Uterus (tissue), 4 donors: Measurements from ENCODE around the gene FKBP10. TPM values are rescaled to one million over a fixed set of nuclear protein-coding genes. Genes with fewer than 3 reads are reported as not detected.
"Not testable (repeated sequence)": the region's sequence is repeated elsewhere in the genome, so short reads cannot be mapped to it uniquely, and the experiment has no call there.

Experiments
- DNase-seq, 2 donors: peaks; one replicate each; pipeline ENCODE4 v3.0.0-alpha.2; 2019 to 2020
- H3K27ac ChIP-seq, 2 donors: fragments of 200-600 bp; sonication (generic); 1 replicate in 1 of 2; 2 replicates in 1 of 2; pipeline ENCODE4 v1.5.1; 2016 to 2018
- H3K27me3 ChIP-seq, 2 donors: fragments of 200-600 bp; sonication (generic); one replicate each; pipeline ENCODE4 v1.5.1; 2018 to 2019; ENCODE audit warnings: control low read depth in 1 of 2
- H3K36me3 ChIP-seq, 2 donors: fragments of 200-600 bp; sonication (generic); one replicate each; pipeline ENCODE4 v1.5.1; 2019; ENCODE audit warnings: control low read depth in 1 of 2
- H3K4me1 ChIP-seq, 2 donors: fragments of 200-600 bp; sonication (generic); one replicate each; pipeline ENCODE4 v1.5.1; 2018 to 2019; ENCODE audit warnings: control low read depth in 1 of 2
- H3K4me3 ChIP-seq, 2 donors: fragments of 200-600 bp; sonication (generic); 1 replicate in 1 of 2; 2 replicates in 1 of 2; pipeline ENCODE4 v1.5.1; 2018 to 2019; ENCODE audit warnings: mild to moderate bottlenecking in 1 of 2
- H3K9me3 ChIP-seq, 2 donors: fragments of 200-600 bp; sonication (generic); one replicate each; pipeline ENCODE4 v1.5.1; 2019; ENCODE audit warnings: control low read depth in 1 of 2
- POLR2A ChIP-seq, 2 donors: fragments of 450-650 bp; IDR thresholded peaks; one replicate each; pipeline ENCODE4 v1.6.1; 2016; ENCODE audit warnings: antibody characterized with exemption in 2 of 2, mild to moderate bottlenecking in 1 of 2, moderate library complexity in 1 of 2
- intact Hi-C: fragments of 100-400 bp; cut with DNase I; formaldehyde crosslinking; loops from one replicate; pipeline ENCODE4 v1.15.1; 2023; ENCODE audit warnings: low total_unique reads
- total RNA-seq, 4 donors: library from RNA; depleted of rRNA in 3 of 4; stranded (reverse); fragments of >200 nt in 3 of 4; gene quantifications; one replicate each; pipeline versions ENCODE4 v1.1.0 to v1.2.4, GENCODE V29; 2014 to 2023
- TF ChIP-seq, protein P1 (sequence below), 4 experiments: fragments of 200-600 bp in 2 of 4; fragments of 450-650 bp in 2 of 4; sonication (generic) in 2 of 4; IDR thresholded peaks; one replicate each; pipeline ENCODE4 v1.5.1; 2016 to 2019; ENCODE audit warnings: antibody characterized with exemption in 4 of 4, mild to moderate bottlenecking in 2 of 4, moderate library complexity in 1 of 4
- donor health status: DM: yes; HTN: yes; CAD: no.

Gene FKBP10
- total RNA-seq, 4 donors from 2014 or later = 22.9 to 226 (median 89.5) TPM

DNA sequence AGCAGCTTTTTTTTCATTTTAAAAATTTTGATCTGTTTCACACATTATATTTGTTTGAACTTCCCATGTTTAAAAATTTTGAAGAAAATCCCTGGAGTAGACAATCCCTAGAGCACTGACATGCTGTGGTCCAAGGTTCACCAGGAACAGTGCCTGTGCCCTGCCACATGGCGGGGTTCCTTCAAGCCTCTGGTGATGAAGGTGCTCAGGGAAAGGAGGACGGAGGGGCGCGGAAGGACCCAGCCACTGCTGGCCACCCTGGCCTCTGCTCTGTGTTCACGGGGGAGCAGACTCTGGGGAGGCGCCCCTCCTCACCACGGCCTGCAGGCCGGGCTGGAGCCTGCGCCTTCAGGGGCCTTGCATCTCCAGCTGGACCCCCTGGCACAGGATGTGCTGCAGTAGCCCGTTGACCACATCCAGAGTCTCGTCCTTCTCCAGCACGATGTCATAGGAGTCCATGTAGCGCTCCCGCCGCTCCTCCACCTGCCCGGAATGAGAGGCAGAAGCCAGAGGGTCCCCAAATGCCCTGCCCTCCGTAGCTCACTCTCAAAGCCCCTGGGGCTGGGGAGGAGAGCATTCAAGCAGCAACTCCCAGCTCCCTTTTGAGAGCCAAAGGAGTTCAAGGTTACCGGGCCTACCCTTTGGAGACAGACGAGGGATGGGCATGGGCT is 12.5 kb downstream of the FKBP10 start:
- H3K9me3 ChIP-seq = no peaks in the 10 kb centered on the region
- DNase-seq = no peak
- intact Hi-C loops = no loop called here
- no peak overlapping the region for H3K27ac ChIP-seq
- no peaks in the 10 kb centered on the region for H3K27me3 ChIP-seq
- H3K4me3 ChIP-seq = no peak overlapping the region
- H3K4me1 ChIP-seq = no peaks in the 10 kb centered on the region
- no peak for TF ChIP-seq POLR2A (IDR thresholded peaks at IDR 0.05)
- TF ChIP-seq, protein P1, sequence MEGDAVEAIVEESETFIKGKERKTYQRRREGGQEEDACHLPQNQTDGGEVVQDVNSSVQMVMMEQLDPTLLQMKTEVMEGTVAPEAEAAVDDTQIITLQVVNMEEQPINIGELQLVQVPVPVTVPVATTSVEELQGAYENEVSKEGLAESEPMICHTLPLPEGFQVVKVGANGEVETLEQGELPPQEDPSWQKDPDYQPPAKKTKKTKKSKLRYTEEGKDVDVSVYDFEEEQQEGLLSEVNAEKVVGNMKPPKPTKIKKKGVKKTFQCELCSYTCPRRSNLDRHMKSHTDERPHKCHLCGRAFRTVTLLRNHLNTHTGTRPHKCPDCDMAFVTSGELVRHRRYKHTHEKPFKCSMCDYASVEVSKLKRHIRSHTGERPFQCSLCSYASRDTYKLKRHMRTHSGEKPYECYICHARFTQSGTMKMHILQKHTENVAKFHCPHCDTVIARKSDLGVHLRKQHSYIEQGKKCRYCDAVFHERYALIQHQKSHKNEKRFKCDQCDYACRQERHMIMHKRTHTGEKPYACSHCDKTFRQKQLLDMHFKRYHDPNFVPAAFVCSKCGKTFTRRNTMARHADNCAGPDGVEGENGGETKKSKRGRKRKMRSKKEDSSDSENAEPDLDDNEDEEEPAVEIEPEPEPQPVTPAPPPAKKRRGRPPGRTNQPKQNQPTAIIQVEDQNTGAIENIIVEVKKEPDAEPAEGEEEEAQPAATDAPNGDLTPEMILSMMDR (IDR thresholded peaks at IDR 0.05) = no peak
- H3K36me3 ChIP-seq = no peaks in the 10 kb centered on the region

DNA sequence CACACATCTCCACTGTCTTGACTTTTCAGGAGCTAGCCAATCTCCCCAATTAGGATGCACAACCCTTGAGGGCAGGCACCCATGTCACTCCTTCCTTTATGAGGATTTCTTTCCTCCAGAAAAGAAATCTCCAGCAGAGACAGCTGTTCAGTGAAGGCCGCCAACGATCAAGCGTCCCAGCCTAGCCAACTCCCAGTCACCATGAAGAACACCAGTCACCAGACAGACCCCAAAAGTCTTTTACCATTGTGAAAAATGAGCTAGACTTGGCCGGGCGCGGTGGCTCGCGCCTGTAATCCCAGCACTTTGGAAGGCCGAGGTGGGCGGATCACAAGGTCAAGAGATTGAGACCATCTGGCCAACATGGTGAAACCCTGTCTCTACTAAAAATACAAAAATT is 17.2 kb downstream of the FKBP10 start:
- H3K4me3 ChIP-seq, intact Hi-C loops, H3K4me1 ChIP-seq, H3K9me3 ChIP-seq, H3K27ac ChIP-seq, H3K36me3 ChIP-seq, H3K27me3 ChIP-seq: not testable (repeated sequence)
- peak in 1 of 2 donors; percentile 2 for DNase-seq

DNA sequence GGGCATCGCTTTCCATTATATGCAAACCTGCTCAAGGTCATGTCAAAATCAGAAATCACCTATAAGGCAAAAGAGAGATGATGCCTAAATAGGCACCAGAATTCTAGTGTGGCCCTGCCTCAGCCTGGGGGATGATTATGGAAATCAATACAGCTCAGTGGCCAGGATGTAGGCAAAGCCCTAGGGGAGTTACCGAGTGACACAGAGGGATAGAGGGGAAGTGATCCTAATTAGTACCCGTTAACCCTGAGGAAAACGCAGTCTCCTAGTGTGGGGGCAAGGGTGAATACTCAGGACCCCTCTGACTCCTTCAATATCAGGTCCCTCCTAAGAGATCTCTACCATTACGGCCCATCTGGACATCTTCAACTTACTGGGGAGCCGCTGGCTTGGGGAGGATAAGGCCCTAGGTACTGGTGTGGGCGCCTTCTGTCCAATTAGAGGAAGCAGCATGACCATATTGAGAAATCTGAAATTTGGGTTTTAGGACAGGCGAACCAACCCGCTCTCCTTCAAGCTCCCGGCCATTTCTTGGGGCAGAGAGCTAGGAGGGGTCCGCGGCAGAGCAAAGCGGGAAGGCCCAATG is 22.5 kb downstream of the FKBP10 start:
- Histone ChIP-seq H3K27me3 (no peaks in the 10 kb centered on the region), H3K4me3 (peak overlapping the region; percentile 70 to 79), H3K27ac (peak overlapping the region; percentile 84 to 87), H3K36me3 (no peaks in the 10 kb centered on the region), H3K4me1 (no peaks in the 10 kb centered on the region), H3K9me3 (no peaks in the 10 kb centered on the region)
- intact Hi-C loops = no loop called here
- TF ChIP-seq, protein P1 (IDR thresholded peaks at IDR 0.05) = no peak
- no peak for TF ChIP-seq POLR2A (IDR thresholded peaks at IDR 0.05)
- DNase-seq = no peak

DNA sequence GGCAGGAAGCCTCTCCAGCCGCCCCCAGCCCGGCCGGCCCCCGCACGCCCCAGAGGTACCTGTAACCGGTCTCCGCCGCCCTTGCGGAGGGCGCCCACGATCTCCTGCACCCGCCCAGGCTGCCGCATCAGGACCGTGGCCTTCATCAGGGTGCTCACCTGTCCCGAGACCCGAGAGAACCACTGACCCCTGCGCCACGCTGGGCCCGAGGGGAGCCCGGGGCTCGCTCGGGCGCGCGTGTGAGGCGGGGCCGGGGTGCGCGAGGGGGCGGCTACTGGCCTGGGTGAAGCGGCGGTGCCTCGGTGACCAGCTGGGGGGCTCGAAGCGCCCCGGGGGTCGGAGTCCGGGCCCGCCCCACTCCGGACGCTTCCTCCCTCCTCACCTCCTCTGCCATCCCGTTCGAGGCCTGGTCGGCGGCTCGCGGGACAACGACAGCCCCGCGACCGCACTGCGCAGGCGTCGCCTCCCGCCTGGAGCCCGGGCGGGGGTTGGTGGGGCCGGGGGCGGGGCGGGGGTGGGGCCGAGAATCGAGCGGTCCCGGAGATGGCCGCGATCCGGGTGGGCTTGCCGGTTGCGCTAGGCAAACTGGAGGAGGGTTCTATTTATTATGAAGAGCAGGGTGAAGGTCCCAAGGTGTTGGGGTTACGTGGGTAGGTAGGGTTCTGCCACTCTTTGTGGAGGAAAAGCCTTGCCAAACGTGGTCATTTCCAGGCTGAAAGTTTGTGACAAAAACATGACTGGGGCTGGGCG is 23.2 kb downstream of the FKBP10 start, which contains the start of gene NT5C3B:
NT5C3B (minus strand) TSS at position 433 of the 750 bp plus-strand sequence; CDS start at position 394, 39 bp downstream.
- peak in 1 of 2 donors; percentile 58 for TF ChIP-seq POLR2A (IDR thresholded peaks at IDR 0.05)
- TF ChIP-seq, protein P1 (IDR thresholded peaks at IDR 0.05) = peak in 1 of 4 experiments; percentile 3
- H3K9me3 ChIP-seq = no peaks in the 10 kb centered on the region
- H3K27ac ChIP-seq = peak within 1 kb of the TSS; percentile 84 to 87
- H3K36me3 ChIP-seq = no peaks in the 10 kb centered on the region
- peak within 1 kb of the TSS; percentile 70 to 79 for H3K4me3 ChIP-seq
- intact Hi-C loops = no loop called here
- H3K4me1 ChIP-seq = no peaks in the 10 kb centered on the region
- DNase-seq = peak; percentile 52 to 68
- H3K27me3 ChIP-seq = no peaks in the 10 kb centered on the region

DNA sequence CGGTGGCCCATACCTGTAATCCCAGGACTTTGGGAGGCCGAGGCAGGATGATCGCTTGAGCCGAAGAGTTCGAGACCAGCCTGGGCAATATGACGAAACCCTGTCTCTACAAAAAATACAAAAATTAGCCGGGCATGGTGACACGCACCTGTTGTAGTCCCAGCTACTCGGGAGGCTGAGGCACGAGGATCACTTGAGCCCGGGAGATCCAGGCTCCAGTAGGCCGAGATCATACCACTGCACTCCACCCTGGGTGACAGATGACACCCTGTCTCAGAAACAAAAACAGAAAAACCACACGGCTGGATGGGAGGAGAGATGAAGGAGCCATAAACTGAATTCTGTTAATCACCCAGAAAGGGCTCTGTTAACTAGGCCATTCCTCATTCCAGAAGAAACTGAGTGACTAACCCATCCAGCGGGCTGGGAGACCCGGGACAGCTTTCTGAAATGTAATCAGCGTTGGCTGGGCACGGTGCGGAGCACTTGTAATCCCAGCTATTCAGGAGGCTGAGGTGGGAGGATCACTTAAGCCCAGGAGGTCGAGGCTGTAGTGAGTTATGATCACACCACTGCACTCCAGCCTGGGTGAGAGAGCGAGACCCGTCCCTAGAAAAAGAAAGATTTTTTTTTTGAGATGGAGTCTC is 23.9 kb downstream of the FKBP10 start:
- peak overlapping the region; percentile 84 to 87 for H3K27ac ChIP-seq
- no peaks in the 10 kb centered on the region for H3K27me3 ChIP-seq
- no peak for DNase-seq
- no peaks in the 10 kb centered on the region for H3K9me3 ChIP-seq
- no peak for TF ChIP-seq POLR2A (IDR thresholded peaks at IDR 0.05)
- TF ChIP-seq, protein P1 (IDR thresholded peaks at IDR 0.05) = no peak
- H3K4me3 ChIP-seq = peak overlapping the region; percentile 70 to 79
- intact Hi-C loops = no loop called here
- H3K36me3 ChIP-seq = no peaks in the 10 kb centered on the region
- no peaks in the 10 kb centered on the region for H3K4me1 ChIP-seq
